GM23338 (cell line): ENCODE data around the gene ARHGAP1. TPM values are rescaled to one million over a fixed set of nuclear protein-coding genes. Genes with fewer than 3 reads are reported as not detected.

Experiments used
- ATAC-seq: fragments of 200-7000 bp; cut with Tn5 transposase; 3 replicates; pipeline ENCODE4 v1.9.1; 2020
- DNase-seq: peaks from one replicate; pipeline ENCODE4 v3.0.0-alpha.2; 2015; ENCODE audit warnings: low spot score
- H2AFZ ChIP-seq: fragments of 200-600 bp; sonication (generic); 2 replicates; pipeline ENCODE4 v1.8.0; 2016; ENCODE audit warnings: antibody characterized with exemption, mild to moderate bottlenecking, moderate library complexity
- H3F3A ChIP-seq: fragments of 200-600 bp; sonication (generic); replicated peaks from 2 replicates; pipeline ENCODE4 v1.8.0; 2017; ENCODE audit warnings: antibody characterized with exemption, mixed run types, low read depth
- H3K27ac ChIP-seq: fragments of 200-600 bp; sonication (generic); 2 replicates; pipeline ENCODE4 v1.6.1; 2016; ENCODE audit warnings: low read depth
- H3K27me3 ChIP-seq: fragments of 200-600 bp; sonication (generic); 2 replicates; pipeline ENCODE4 v1.8.0; 2016; ENCODE audit warnings: mild to moderate bottlenecking, mixed run types, moderate library complexity; ENCODE audit not compliant: insufficient read depth
- H3K36me3 ChIP-seq: fragments of 200-600 bp; sonication (generic); 2 replicates; pipeline ENCODE4 v1.8.0; 2016; ENCODE audit warnings: mild to moderate bottlenecking; ENCODE audit not compliant: insufficient read depth
- H3K4me1 ChIP-seq: fragments of 200-600 bp; sonication (generic); 2 replicates; pipeline ENCODE4 v1.8.0; 2016; ENCODE audit warnings: mild to moderate bottlenecking, moderate library complexity; ENCODE audit not compliant: insufficient read depth
- H3K4me2 ChIP-seq: fragments of 200-600 bp; sonication (generic); 2 replicates; pipeline ENCODE4 v1.7.1; 2017; ENCODE audit warnings: mixed run types
- H3K4me3 ChIP-seq: fragments of 200-600 bp; sonication (generic); 2 replicates; pipeline ENCODE4 v1.6.1; 2016; ENCODE audit warnings: mixed run types
- H3K79me2 ChIP-seq: fragments of 200-600 bp; sonication (generic); replicated peaks from 2 replicates; pipeline ENCODE4 v1.8.0; 2017; ENCODE audit warnings: mild to moderate bottlenecking; ENCODE audit not compliant: insufficient read depth
- H3K9me2 ChIP-seq: fragments of 200-600 bp; sonication (generic); 2 replicates; pipeline ENCODE4 v1.8.0; 2017; ENCODE audit not compliant: insufficient read depth
- H4K20me1 ChIP-seq: fragments of 200-600 bp; sonication (generic); replicated peaks from 2 replicates; pipeline ENCODE4 v1.8.0; 2017; ENCODE audit warnings: mild to moderate bottlenecking; ENCODE audit not compliant: insufficient read depth
- H3K27ac Mint-ChIP-seq: 2 replicates; pipeline ENCODE4 v1.8.0; 2020; ENCODE audit warnings: inconsistent platforms, mild to moderate bottlenecking, moderate library complexity, mixed read lengths
- H3K27me3 Mint-ChIP-seq: 3 replicates; pipeline ENCODE4 v1.8.0; 2022; ENCODE audit warnings: low read depth, mild to moderate bottlenecking, moderate library complexity, mixed read lengths, inconsistent platforms; ENCODE audit not compliant: insufficient read depth, poor library complexity
- H3K36me3 Mint-ChIP-seq: 3 replicates; pipeline ENCODE4 v1.8.0; 2021; ENCODE audit warnings: low read depth, mild to moderate bottlenecking, inconsistent platforms, moderate library complexity, mixed read lengths
- H3K4me1 Mint-ChIP-seq: 3 replicates; pipeline ENCODE4 v1.8.0; 2020; ENCODE audit warnings: mild to moderate bottlenecking, inconsistent platforms, mixed read lengths
- H3K4me3 Mint-ChIP-seq: 3 replicates; pipeline ENCODE4 v1.8.0; 2021; ENCODE audit warnings: moderate library complexity, mild to moderate bottlenecking, inconsistent platforms, mixed read lengths
- H3K9me3 Mint-ChIP-seq: 3 replicates; pipeline ENCODE4 v1.8.0; 2020; ENCODE audit warnings: moderate library complexity, mild to moderate bottlenecking, inconsistent platforms, mixed read lengths
- CREB1 ChIP-seq: fragments of 250-450 bp; sonication (Bioruptor Pico); IDR thresholded peaks from 2 replicates; pipeline ENCODE4 v1.5.0; 2020; ENCODE audit warnings: low read depth, mild to moderate bottlenecking, moderate library complexity
- ETS1 ChIP-seq: IDR thresholded peaks from 2 replicates; pipeline ENCODE4 v1.6.1; 2016; ENCODE audit warnings: antibody characterized with exemption
- EZH2 ChIP-seq: fragments of 200-600 bp; sonication (generic); IDR thresholded peaks from one replicate; pipeline ENCODE4 v1.8.0; 2017; ENCODE audit warnings: antibody characterized with exemption, mild to moderate bottlenecking, low read depth; ENCODE audit not compliant: unreplicated experiment
- EZH2phosphoT487 ChIP-seq: fragments of 200-600 bp; sonication (generic); IDR thresholded peaks from one replicate; pipeline ENCODE4 v1.8.1; 2018; ENCODE audit warnings: antibody characterized with exemption; ENCODE audit not compliant: unreplicated experiment
- JUNB ChIP-seq: IDR thresholded peaks from one replicate; pipeline ENCODE4 v1.6.1; 2016; ENCODE audit warnings: antibody characterized with exemption; ENCODE audit not compliant: unreplicated experiment
- NANOG ChIP-seq: IDR thresholded peaks from 2 replicates; pipeline ENCODE4 v1.6.1; 2016; ENCODE audit warnings: antibody characterized with exemption, borderline replicate concordance
- POLR2AphosphoS5 ChIP-seq: IDR thresholded peaks from 2 replicates; pipeline ENCODE4 v1.6.1; 2016; ENCODE audit warnings: antibody characterized with exemption, low read depth
- STAT1 ChIP-seq: IDR thresholded peaks from one replicate; pipeline ENCODE4 v1.6.1; 2016; ENCODE audit warnings: antibody characterized with exemption; ENCODE audit not compliant: unreplicated experiment
- ZNF114 ChIP-seq: fragments of 250-450 bp; sonication (Bioruptor Pico); IDR thresholded peaks from 2 replicates; pipeline ENCODE4 v1.5.0; 2020; ENCODE audit warnings: mild to moderate bottlenecking, moderate library complexity
- polyA plus RNA-seq: library from polyadenylated mRNA; unstranded; fragments of >200 nt; fragmentation: Nextera tagmentation; extraction: Ambion mirVana; gene quantifications from 2 replicates; pipeline ENCODE4 v1.2.1, GENCODE V29; 2016
- total RNA-seq: library from RNA; depleted of rRNA; stranded (reverse); fragments of >200 nt; shearing (Covaris generic); gene quantifications from 2 replicates; pipeline ENCODE4 v1.2.3, GENCODE V29; 2014
- TF ChIP-seq, protein P1 (sequence below), 2 experiments: fragments of 200-600 bp in 1 of 2; sonication (generic) in 1 of 2; conservative IDR thresholded peaks; 2 replicates each; pipeline versions ENCODE4 v1.5.1 to v1.6.1; 2016 to 2017; ENCODE audit warnings: antibody characterized with exemption in 2 of 2, low read depth in 2 of 2, mild to moderate bottlenecking in 2 of 2, moderate library complexity in 1 of 2
- TF ChIP-seq, protein P2 (sequence below): IDR thresholded peaks from one replicate; pipeline ENCODE4 v1.6.1; 2018; ENCODE audit warnings: antibody characterized with exemption; ENCODE audit not compliant: unreplicated experiment

The ARHGAP1 gene
- total and polyA plus RNA-seq, 2 experiments from 2014 or later: 23.4 to 38.1 TPM

- TF ChIP-seq, protein P1, sequence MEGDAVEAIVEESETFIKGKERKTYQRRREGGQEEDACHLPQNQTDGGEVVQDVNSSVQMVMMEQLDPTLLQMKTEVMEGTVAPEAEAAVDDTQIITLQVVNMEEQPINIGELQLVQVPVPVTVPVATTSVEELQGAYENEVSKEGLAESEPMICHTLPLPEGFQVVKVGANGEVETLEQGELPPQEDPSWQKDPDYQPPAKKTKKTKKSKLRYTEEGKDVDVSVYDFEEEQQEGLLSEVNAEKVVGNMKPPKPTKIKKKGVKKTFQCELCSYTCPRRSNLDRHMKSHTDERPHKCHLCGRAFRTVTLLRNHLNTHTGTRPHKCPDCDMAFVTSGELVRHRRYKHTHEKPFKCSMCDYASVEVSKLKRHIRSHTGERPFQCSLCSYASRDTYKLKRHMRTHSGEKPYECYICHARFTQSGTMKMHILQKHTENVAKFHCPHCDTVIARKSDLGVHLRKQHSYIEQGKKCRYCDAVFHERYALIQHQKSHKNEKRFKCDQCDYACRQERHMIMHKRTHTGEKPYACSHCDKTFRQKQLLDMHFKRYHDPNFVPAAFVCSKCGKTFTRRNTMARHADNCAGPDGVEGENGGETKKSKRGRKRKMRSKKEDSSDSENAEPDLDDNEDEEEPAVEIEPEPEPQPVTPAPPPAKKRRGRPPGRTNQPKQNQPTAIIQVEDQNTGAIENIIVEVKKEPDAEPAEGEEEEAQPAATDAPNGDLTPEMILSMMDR (conservative IDR thresholded peaks at IDR 0.05; ENCODE audit: low read depth in 2 of 2): no peak
- no peak for TF ChIP-seq ETS1
Observed at GRCh38 chr11:46690702-46691101, 9.7 kb downstream of the ARHGAP1 start (continued).

DNA sequence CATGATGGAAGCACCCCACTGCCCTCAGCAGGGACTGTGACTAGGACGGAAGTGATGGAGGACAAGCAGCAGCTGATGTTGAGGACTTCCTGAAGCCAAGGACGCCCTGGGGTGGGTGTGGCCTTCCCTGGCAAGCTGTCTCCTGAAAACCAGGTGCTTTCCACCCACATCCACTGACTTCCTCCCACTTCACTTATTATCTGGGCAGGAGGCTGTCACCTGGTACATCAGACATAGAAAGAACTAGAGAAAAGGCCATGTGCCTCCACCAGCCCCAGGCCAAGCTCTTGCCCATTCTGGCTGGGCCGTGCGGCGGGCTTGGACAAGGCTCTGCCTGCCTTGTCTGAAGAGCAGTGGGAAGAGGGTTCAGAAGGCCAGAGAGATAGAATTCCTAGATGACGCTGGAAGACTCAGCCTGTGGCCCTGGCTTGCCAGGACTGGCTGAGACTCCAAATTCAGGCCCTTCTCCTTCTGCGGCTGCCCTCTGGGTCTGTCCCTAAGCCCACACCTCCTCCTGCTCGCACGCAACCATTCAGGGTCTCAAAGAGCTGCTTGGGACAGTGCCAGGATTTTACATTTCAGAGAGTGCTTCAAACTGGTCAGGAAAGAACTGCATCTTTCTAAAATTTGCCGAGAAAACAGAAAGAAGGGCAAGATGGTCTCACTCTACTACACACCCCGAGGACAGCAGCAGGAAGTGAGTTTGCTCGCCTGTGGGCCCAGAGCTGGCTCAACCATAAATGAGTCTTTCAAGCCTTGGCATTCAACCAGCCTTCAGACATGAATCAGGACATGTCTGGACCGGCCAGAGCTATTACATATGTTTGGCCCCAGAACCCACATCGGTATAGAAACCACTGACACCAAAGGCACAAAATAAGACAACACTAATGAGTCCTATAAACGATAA, 13.3 kb downstream of the ARHGAP1 start:
- ATAC-seq (no peak), DNase-seq (no peak)
- Histone ChIP-seq H4K20me1 (no peaks in the 10 kb centered on the region), H3K36me3 (no peaks in the 10 kb centered on the region), H3K27ac (no peak overlapping the region), H3K27me3 (no peaks in the 10 kb centered on the region), H3K4me2 (no peak overlapping the region), H3K79me2 (no peaks in the 10 kb centered on the region), H2AFZ (no peak overlapping the region), H3F3A (0 out of 2 replicates have a peak, but pooled peaks cover 2% of the 10 kb centered on the region), H3K9me2 (no peaks in the 10 kb centered on the region), H3K4me1 (no peaks in the 10 kb centered on the region), H3K4me3 (no peak overlapping the region)
- H3K4me1 Mint-ChIP-seq: no peaks in the 10 kb centered on the region
- H3K9me3 Mint-ChIP-seq: no peaks in the 10 kb centered on the region
- peaks cover 9% of the 10 kb centered on the region; the same call in 1 of the 3 replicates for H3K36me3 Mint-ChIP-seq
- peaks cover 5% of the 10 kb centered on the region for H3K27me3 Mint-ChIP-seq
- no peak overlapping the region for H3K4me3 Mint-ChIP-seq
- peak overlapping the region; percentile 72 for H3K27ac Mint-ChIP-seq
- TF ChIP-seq EZH2 (no peak), ETS1 (no peak), CREB1 (CRISPR knock-in tag) (no peak), NANOG (no peak), POLR2AphosphoS5 (no peak), ZNF114 (CRISPR knock-in tag) (no peak), STAT1 (no peak), EZH2phosphoT487 (no peak), JUNB (no peak)
- TF ChIP-seq, protein P2, sequence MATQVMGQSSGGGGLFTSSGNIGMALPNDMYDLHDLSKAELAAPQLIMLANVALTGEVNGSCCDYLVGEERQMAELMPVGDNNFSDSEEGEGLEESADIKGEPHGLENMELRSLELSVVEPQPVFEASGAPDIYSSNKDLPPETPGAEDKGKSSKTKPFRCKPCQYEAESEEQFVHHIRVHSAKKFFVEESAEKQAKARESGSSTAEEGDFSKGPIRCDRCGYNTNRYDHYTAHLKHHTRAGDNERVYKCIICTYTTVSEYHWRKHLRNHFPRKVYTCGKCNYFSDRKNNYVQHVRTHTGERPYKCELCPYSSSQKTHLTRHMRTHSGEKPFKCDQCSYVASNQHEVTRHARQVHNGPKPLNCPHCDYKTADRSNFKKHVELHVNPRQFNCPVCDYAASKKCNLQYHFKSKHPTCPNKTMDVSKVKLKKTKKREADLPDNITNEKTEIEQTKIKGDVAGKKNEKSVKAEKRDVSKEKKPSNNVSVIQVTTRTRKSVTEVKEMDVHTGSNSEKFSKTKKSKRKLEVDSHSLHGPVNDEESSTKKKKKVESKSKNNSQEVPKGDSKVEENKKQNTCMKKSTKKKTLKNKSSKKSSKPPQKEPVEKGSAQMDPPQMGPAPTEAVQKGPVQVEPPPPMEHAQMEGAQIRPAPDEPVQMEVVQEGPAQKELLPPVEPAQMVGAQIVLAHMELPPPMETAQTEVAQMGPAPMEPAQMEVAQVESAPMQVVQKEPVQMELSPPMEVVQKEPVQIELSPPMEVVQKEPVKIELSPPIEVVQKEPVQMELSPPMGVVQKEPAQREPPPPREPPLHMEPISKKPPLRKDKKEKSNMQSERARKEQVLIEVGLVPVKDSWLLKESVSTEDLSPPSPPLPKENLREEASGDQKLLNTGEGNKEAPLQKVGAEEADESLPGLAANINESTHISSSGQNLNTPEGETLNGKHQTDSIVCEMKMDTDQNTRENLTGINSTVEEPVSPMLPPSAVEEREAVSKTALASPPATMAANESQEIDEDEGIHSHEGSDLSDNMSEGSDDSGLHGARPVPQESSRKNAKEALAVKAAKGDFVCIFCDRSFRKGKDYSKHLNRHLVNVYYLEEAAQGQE: no peak
- TF ChIP-seq, protein P1 (conservative IDR thresholded peaks at IDR 0.05; ENCODE audit: low read depth in 2 of 2): no peak
